Esophagus muscularis mucosa (tissue), 4 donors: Measurements from ENCODE around the gene NODAL. TPM values are rescaled to one million over a fixed set of nuclear protein-coding genes. Genes with fewer than 3 reads are reported as not detected.

ENCODE experiments used
- DNase-seq: peaks from one replicate; pipeline ENCODE4 v3.0.0-alpha.2; 2017; ENCODE audit errors: extremely low spot score
- H3K27ac ChIP-seq, 4 donors: fragments of 200-600 bp; sonication (generic); replicated peaks in 1 of 4; 1 replicate in 3 of 4; 2 replicates in 1 of 4; pipeline ENCODE4 v1.5.1; 2016 to 2019; ENCODE audit warnings: mild to moderate bottlenecking in 1 of 4
- H3K27me3 ChIP-seq, 4 donors: fragments of 200-600 bp; sonication (generic); one replicate each; pipeline versions ENCODE4 v1.5.1 to v1.6.0; 2016 to 2019
- H3K36me3 ChIP-seq, 4 donors: fragments of 200-600 bp; sonication (generic); one replicate each; pipeline ENCODE4 v1.5.1; 2016 to 2019
- H3K4me1 ChIP-seq, 4 donors: fragments of 200-600 bp; sonication (generic); one replicate each; pipeline ENCODE4 v1.5.1; 2016 to 2019
- H3K4me3 ChIP-seq, 4 donors: fragments of 200-600 bp; sonication (generic); 1 replicate in 2 of 4; 2 replicates in 2 of 4; pipeline ENCODE4 v1.5.1; 2016 to 2019; ENCODE audit warnings: mild to moderate bottlenecking in 4 of 4, moderate library complexity in 1 of 4
- H3K9me3 ChIP-seq, 4 donors: fragments of 200-600 bp; sonication (generic); 1 replicate in 3 of 4; 2 replicates in 1 of 4; pipeline ENCODE4 v1.5.1; 2016 to 2019
- EP300 ChIP-seq: sonication (generic); formaldehyde crosslinking; IDR thresholded peaks from one replicate; pipeline ENCODE4 v1.6.1; 2017; ENCODE audit warnings: antibody characterized with exemption
- POLR2A ChIP-seq: fragments of 450-650 bp; IDR thresholded peaks from one replicate; pipeline ENCODE4 v1.6.1; 2017; ENCODE audit warnings: antibody characterized with exemption, moderate library complexity, mild to moderate bottlenecking, low read depth
- POLR2AphosphoS5 ChIP-seq, 2 donors: sonication (generic); formaldehyde crosslinking; IDR thresholded peaks; one replicate each; pipeline ENCODE4 v1.6.1; 2017; ENCODE audit warnings: antibody characterized with exemption in 2 of 2
- WGBS: methylation state at CpG from one replicate; pipeline ENCODE4 v1.1.5; 2018; 5-methylcytosine and 5-hydroxymethylcytosine counted together
- intact Hi-C: fragments of 100-400 bp; cut with DNase I; formaldehyde crosslinking; loops from one replicate; pipeline ENCODE4 v1.15.1; 2023
- total RNA-seq, 4 donors: library from RNA; depleted of rRNA; stranded (reverse); fragments of >200 nt; gene quantifications; one replicate each; pipeline versions ENCODE4 v1.1.0 to v1.2.1, GENCODE V29; 2016
- TF ChIP-seq, protein P1 (sequence below), 3 experiments: fragments of 200-600 bp in 2 of 3; fragments of 450-650 bp in 1 of 3; sonication (generic) in 2 of 3; IDR thresholded peaks; one replicate each; pipeline ENCODE4 v1.5.1; 2017 to 2019; ENCODE audit warnings: antibody characterized with exemption in 3 of 3, mild to moderate bottlenecking in 2 of 3, moderate library complexity in 1 of 3

Gene NODAL
- total RNA-seq, 4 donors from 2014 or later = not detected

DNA sequence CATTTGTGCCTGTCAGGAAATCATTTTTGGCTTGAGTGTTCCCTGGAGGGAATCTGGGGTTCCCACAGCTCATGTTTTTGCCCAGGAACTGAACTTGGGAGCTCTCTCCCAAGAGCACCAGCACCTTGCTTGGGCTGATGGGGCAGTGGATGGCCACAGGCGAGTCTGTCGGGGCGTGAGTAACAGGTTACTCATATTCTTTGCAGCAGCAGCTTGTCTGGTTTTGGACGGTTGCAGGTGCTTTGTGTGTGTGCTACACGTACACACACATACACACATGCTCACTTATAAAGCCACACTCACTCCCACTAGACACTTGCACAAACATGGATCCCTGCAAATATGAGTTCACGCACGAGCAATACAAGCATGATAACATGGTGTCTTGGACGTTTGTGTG, 34.2 kb upstream of the NODAL start:
- H3K4me1 ChIP-seq = peaks cover 29 to 33% (median 31%) of the 10 kb centered on the region in 4 donors
- no peak for DNase-seq
- no peak overlapping the region for H3K27ac ChIP-seq
- intact Hi-C loops = loop anchor here (5.0 kb wide), 1 partner anchor 37 kb away; no protein-coding TSS in a partner anchor
- TF ChIP-seq, protein P1, sequence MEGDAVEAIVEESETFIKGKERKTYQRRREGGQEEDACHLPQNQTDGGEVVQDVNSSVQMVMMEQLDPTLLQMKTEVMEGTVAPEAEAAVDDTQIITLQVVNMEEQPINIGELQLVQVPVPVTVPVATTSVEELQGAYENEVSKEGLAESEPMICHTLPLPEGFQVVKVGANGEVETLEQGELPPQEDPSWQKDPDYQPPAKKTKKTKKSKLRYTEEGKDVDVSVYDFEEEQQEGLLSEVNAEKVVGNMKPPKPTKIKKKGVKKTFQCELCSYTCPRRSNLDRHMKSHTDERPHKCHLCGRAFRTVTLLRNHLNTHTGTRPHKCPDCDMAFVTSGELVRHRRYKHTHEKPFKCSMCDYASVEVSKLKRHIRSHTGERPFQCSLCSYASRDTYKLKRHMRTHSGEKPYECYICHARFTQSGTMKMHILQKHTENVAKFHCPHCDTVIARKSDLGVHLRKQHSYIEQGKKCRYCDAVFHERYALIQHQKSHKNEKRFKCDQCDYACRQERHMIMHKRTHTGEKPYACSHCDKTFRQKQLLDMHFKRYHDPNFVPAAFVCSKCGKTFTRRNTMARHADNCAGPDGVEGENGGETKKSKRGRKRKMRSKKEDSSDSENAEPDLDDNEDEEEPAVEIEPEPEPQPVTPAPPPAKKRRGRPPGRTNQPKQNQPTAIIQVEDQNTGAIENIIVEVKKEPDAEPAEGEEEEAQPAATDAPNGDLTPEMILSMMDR (IDR thresholded peaks at IDR 0.05) = no peak
- TF ChIP-seq POLR2AphosphoS5 (IDR thresholded peaks at IDR 0.05) (no peak), EP300 (no peak), POLR2A (no peak)
- no peaks in the 10 kb centered on the region for H3K9me3 ChIP-seq
- H3K27me3 ChIP-seq = no peaks in the 10 kb centered on the region
- no peaks in the 10 kb centered on the region for H3K36me3 ChIP-seq
- 88% methylated on average over 7 of the region's 8 CpGs for WGBS
- H3K4me3 ChIP-seq = no peak overlapping the region

DNA sequence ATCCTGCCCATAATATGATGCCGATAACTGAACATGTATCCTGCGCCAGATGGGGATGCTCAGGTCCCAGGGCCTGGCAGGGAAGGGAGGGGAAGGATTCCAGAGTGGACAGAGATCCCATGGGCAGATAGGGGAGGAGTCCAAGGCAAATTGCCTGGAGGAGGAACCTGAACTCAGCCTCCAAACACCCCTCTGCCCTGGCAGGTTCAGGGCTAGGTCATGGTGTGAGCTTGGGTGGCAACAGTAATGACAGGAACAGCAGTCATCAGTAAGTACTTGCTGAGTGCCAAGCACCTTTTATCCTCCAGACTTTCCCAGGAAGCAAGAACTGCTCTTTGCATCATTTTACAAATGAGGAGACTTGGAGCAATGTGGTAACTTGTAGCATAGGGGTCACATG, 33.3 kb upstream of the NODAL start:
- Histone ChIP-seq H3K4me1 (peaks cover 20 to 25% (median 22%) of the 10 kb centered on the region in 4 donors), H3K27ac (no peak overlapping the region), H3K9me3 (no peaks in the 10 kb centered on the region), H3K27me3 (no peaks in the 10 kb centered on the region), H3K4me3 (no peak overlapping the region), H3K36me3 (no peaks in the 10 kb centered on the region)
- no peak for DNase-seq
- 89% methylated on average over 2 of the region's 2 CpGs for WGBS
- TF ChIP-seq POLR2AphosphoS5 (IDR thresholded peaks at IDR 0.05) = no peak
- TF ChIP-seq, protein P1 (IDR thresholded peaks at IDR 0.05) = no peak
- no peak for TF ChIP-seq EP300
- TF ChIP-seq POLR2A = no peak
- intact Hi-C loops = loop anchor here (5.0 kb wide), 1 partner anchor 38 kb away; no protein-coding TSS in a partner anchor

DNA sequence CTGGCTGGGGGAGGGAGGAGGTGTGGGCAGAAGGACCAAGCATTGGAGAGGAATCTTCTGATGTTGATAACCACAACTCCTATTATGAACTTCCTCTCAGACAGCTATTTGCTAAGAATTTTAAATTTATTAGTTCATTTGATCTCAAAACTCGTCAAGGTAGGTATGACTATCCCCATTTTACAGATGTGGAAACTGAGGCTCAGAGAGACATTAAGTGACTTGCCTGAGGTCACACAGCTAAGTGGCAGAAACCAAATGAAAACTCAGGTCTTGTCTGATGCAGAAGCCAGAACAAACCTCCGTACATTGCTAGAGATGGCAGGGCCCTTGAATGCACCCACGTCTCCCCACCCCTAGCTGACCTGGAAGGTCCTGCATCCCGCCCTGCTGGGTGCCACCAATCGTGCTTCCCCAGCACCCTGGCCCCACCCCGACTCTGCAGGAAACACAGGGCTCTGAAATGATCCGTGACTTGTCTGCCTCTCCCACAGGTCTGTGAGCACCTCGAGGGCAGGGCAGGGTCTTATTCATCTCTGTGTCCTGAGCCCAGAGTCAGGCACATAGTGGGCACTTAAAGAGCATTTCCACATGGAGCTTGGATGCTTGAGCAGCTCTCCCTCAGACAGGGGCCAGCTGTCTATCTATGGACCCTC, 31.4 kb upstream of the NODAL start:
- Histone ChIP-seq H3K4me1 (peaks cover 8 to 10% (median 8%) of the 10 kb centered on the region in 4 donors), H3K4me3 (no peak overlapping the region), H3K9me3 (no peaks in the 10 kb centered on the region), H3K27ac (no peak overlapping the region), H3K36me3 (no peaks in the 10 kb centered on the region), H3K27me3 (no peaks in the 10 kb centered on the region)
- intact Hi-C loops = no loop called here
- TF ChIP-seq EP300 (no peak), POLR2A (no peak), POLR2AphosphoS5 (IDR thresholded peaks at IDR 0.05) (no peak)
- TF ChIP-seq, protein P1 (IDR thresholded peaks at IDR 0.05) = no peak
- DNase-seq = no peak
- 90% methylated on average over 8 of the region's 8 CpGs for WGBS

DNA sequence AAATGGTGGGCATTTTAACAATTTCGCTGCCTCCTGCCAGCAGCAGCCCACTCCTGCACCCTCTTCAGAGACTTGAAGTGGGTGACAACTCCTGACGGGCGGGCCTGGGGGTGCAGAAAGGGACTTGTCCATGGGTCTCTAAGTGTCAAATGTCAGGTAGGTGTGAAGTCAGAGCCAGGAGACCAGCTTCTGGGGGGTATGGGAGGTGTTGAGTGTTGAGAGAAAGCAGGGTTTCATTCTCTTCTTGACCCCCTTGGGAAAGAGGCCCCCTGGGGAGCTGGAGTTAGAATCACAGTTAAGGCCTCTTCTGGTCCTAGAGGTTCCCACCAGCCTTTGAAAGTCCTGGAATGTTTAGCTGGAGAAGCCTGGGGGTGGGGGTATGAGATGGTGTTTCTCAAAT, 25.5 kb upstream of the NODAL start:
- Histone ChIP-seq H3K4me3 (no peak overlapping the region), H3K36me3 (no peaks in the 10 kb centered on the region), H3K27me3 (no peaks in the 10 kb centered on the region), H3K27ac (no peak overlapping the region), H3K9me3 (no peaks in the 10 kb centered on the region), H3K4me1 (peaks cover 17 to 25% (median 18%) of the 10 kb centered on the region in 4 donors)
- intact Hi-C loops = no loop called here
- WGBS = 94% methylated on average over 3 of the region's 3 CpGs
- DNase-seq = no peak
- TF ChIP-seq EP300 (no peak), POLR2A (no peak), POLR2AphosphoS5 (IDR thresholded peaks at IDR 0.05) (no peak)
- TF ChIP-seq, protein P1 (IDR thresholded peaks at IDR 0.05) = no peak
